Measurements from ENCODE around the gene MTF2. TPM values are rescaled to one million over a fixed set of nuclear protein-coding genes. Genes with fewer than 3 reads are reported as not detected.

The MTF2 gene
- total and polyA plus RNA-seq, 9 of the 15 experiments (the other 6 are each of a cell fraction or from before 2014, with no cell fraction given), result 29.3 to 124 (median 57.7) TPM

DNA sequence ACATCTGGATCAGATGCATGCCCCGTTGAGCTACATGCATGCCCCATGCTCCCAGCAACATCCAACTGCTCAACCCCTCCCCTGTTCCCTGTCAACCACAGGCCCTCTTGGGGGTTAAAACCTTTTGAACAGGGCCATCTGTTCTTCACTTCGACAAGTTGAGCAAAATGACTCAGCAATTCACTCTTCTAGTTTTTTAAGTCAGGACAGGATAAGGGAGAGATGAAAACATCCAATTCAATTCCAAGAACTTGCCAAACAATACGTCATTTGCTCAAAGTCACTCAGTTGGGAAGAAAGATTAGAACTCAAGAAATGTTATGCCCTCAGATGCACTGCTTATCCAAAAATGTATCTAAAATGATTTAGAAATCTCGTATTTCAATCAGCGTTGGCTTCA lies 46.1 kb upstream of the MTF2 start (continued):
- TF ChIP-seq CHD4 (IDR thresholded peaks at IDR 0.05; ENCODE audit: insufficient read depth, insufficient replicate concordance, low read depth, low read length, poor library complexity, severe bottlenecking), result no peak
- no peak for TF ChIP-seq NR4A1 (CRISPR knock-in tag; IDR thresholded peaks at IDR 0.05)
- TF ChIP-seq NR4A1 (tag; IDR thresholded peaks at IDR 0.05), result no peak
- TF ChIP-seq KLF16 (IDR thresholded peaks at IDR 0.05), result no peak
- TF ChIP-seq SMARCA4 (IDR thresholded peaks at IDR 0.05), result peak; percentile 76
- no peak for TF ChIP-seq SRSF3 (IDR thresholded peaks at IDR 0.05; ENCODE audit: insufficient read depth, low read length)
- no peak for TF ChIP-seq NEUROD1 (IDR thresholded peaks at IDR 0.05; ENCODE audit: borderline replicate concordance, low read depth, low read length, partially characterized antibody)
- no peak for TF ChIP-seq BRD9 (IDR thresholded peaks at IDR 0.05; ENCODE audit: low read depth, partially characterized antibody)
- TF ChIP-seq, protein P1, sequence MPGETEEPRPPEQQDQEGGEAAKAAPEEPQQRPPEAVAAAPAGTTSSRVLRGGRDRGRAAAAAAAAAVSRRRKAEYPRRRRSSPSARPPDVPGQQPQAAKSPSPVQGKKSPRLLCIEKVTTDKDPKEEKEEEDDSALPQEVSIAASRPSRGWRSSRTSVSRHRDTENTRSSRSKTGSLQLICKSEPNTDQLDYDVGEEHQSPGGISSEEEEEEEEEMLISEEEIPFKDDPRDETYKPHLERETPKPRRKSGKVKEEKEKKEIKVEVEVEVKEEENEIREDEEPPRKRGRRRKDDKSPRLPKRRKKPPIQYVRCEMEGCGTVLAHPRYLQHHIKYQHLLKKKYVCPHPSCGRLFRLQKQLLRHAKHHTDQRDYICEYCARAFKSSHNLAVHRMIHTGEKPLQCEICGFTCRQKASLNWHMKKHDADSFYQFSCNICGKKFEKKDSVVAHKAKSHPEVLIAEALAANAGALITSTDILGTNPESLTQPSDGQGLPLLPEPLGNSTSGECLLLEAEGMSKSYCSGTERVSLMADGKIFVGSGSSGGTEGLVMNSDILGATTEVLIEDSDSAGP (CRISPR knock-in tag; IDR thresholded peaks at IDR 0.05), result no peak
- no peak for TF ChIP-seq RUNX1 (IDR thresholded peaks at IDR 0.05; ENCODE audit: low read depth)
- TF ChIP-seq SMARCA5 (IDR thresholded peaks at IDR 0.05), result no peak
- TF ChIP-seq, protein P2, sequence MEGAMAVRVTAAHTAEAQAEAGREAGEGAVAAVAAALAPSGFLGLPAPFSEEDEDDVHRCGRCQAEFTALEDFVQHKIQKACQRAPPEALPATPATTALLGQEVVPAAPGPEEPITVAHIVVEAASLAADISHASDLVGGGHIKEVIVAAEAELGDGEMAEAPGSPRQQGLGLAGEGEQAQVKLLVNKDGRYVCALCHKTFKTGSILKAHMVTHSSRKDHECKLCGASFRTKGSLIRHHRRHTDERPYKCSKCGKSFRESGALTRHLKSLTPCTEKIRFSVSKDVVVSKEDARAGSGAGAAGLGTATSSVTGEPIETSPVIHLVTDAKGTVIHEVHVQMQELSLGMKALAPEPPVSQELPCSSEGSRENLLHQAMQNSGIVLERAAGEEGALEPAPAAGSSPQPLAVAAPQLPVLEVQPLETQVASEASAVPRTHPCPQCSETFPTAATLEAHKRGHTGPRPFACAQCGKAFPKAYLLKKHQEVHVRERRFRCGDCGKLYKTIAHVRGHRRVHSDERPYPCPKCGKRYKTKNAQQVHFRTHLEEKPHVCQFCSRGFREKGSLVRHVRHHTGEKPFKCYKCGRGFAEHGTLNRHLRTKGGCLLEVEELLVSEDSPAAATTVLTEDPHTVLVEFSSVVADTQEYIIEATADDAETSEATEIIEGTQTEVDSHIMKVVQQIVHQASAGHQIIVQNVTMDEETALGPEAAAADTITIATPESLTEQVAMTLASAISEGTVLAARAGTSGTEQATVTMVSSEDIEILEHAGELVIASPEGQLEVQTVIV (CRISPR knock-in tag; IDR thresholded peaks at IDR 0.05; ENCODE audit: borderline replicate concordance), result no peak
- peak; percentile 94 for TF ChIP-seq C11orf30 (IDR thresholded peaks at IDR 0.05; ENCODE audit: low read depth)
- TF ChIP-seq HOXB6 (CRISPR knock-in tag; IDR thresholded peaks at IDR 0.05; ENCODE audit: borderline replicate concordance), result no peak
- no peak for TF ChIP-seq NR3C1 (CRISPR knock-in tag; IDR thresholded peaks at IDR 0.05)
- no peak for TF ChIP-seq ELF4 (CRISPR knock-in tag; IDR thresholded peaks at IDR 0.05)
- no peak for TF ChIP-seq KLF6 (CRISPR knock-in tag; IDR thresholded peaks at IDR 0.05; ENCODE audit: borderline replicate concordance)
- TF ChIP-seq ZNF324 (CRISPR knock-in tag; IDR thresholded peaks at IDR 0.05), result no peak
- no peak for TF ChIP-seq DMBX1 (CRISPR knock-in tag; IDR thresholded peaks at IDR 0.05; ENCODE audit: borderline replicate concordance)
- peak; percentile 41; the same call in 1 of the 2 replicates for TF ChIP-seq NCOR1 (IDR thresholded peaks at IDR 0.05)
- no peak for TF ChIP-seq DACH1 (IDR thresholded peaks at IDR 0.05; ENCODE audit: partially characterized antibody)
- no peak for TF ChIP-seq FIP1L1 (IDR thresholded peaks at IDR 0.05; ENCODE audit: low read depth, low read length, poor library complexity, severe bottlenecking)
- TF ChIP-seq ZNF3 (CRISPR knock-in tag; IDR thresholded peaks at IDR 0.05), result no peak
- no peak for TF ChIP-seq ZFPM2 (CRISPR knock-in tag; IDR thresholded peaks at IDR 0.05)
- peak; percentile 75 for TF ChIP-seq CBFA2T3 (IDR thresholded peaks at IDR 0.05)
- TF ChIP-seq ZBTB1 (CRISPR knock-in tag; IDR thresholded peaks at IDR 0.05; ENCODE audit: borderline replicate concordance, low read depth), result no peak
- no peak for TF ChIP-seq HDAC6 (IDR thresholded peaks at IDR 0.05; ENCODE audit: low read depth, low read length)
- no peak for TF ChIP-seq SETDB1 (IDR thresholded peaks at IDR 0.05; ENCODE audit: low read length)
- no peak for TF ChIP-seq SLC30A9 (CRISPR knock-in tag; IDR thresholded peaks at IDR 0.05)
- no peak for TF ChIP-seq HDAC2 (IDR thresholded peaks at IDR 0.05)
- no peak for TF ChIP-seq PCBP1 (IDR thresholded peaks at IDR 0.05; ENCODE audit: low read depth, low read length, poor library complexity, severe bottlenecking)

Data from K562 (cell line).